ENCODE data around the gene SOS2.
"Not testable (repeated sequence)": the region's sequence is repeated elsewhere in the genome, so short reads cannot be mapped to it uniquely, and the experiment has no call there.

SOS2 gene

GRCh38 chr14:50167381-50167780 lies 64.0 kb downstream of the SOS2 start:
- H3K27me3 ChIP-seq (ENCODE audit: control insufficient read depth, insufficient read depth, low read length); H3K4me1 ChIP-seq (ENCODE audit: control insufficient read depth, insufficient read depth, low read length); H3K9me3 ChIP-seq (ENCODE audit: control insufficient read depth, insufficient read depth, low read length); H3K36me3 ChIP-seq (ENCODE audit: control insufficient read depth, insufficient read depth, low read length); H3K9ac ChIP-seq (ENCODE audit: low read depth, low read length); H3K4me3 ChIP-seq (ENCODE audit: low read depth, low read length): not testable (repeated sequence)

DNA sequence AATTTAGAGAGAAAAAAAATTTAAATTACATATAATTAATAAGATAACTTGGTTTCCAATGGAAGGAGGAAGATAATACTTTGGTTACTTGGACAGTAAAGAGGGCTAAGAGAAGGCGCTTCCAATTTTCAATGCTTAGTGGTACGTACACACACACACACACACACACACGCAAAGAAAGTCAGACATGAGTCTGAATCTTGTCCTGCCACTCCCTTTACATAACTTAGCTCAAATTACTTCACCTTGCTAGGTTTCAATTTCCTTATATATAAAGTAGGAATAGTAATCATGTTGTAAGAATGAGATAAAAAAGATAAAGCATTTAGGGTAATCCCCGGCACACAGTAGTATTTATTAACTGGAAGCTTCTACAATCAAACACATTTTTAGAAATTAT lies 75.3 kb downstream of the SOS2 start:
- H3K27me3 ChIP-seq (ENCODE audit: control insufficient read depth, insufficient read depth, low read length): no peaks in the 10 kb centered on the region
- H3K4me1 ChIP-seq (ENCODE audit: control insufficient read depth, insufficient read depth, low read length): no peaks in the 10 kb centered on the region
- H3K9me3 ChIP-seq (ENCODE audit: control insufficient read depth, insufficient read depth, low read length): no peaks in the 10 kb centered on the region
- no peak overlapping the region for H3K9ac ChIP-seq (ENCODE audit: low read depth, low read length)
- H3K36me3 ChIP-seq (ENCODE audit: control insufficient read depth, insufficient read depth, low read length): no peaks in the 10 kb centered on the region
- H3K4me3 ChIP-seq (ENCODE audit: low read depth, low read length): no peak overlapping the region

DNA sequence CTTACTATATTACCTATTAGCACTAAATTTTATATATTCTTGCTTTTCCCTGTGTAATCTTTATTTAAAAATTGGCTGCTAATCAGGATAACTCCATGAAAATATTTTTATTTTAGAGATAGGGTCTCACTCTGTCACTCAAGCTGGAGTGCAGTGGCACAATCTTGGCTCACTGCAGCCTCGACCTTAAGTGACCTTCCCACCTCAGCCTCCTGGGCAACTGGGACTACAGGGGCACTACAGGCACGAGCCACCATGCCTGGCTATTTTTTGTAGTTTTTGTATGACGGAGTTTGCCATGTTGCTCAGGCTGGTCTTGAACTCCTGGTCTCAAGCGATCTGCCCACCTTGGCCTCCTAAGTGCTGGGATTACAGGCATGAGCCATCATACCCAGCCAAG lies 82.6 kb downstream of the SOS2 start:
- Histone ChIP-seq H3K9me3 (ENCODE audit: control insufficient read depth, insufficient read depth, low read length) (no peaks in the 10 kb centered on the region), H3K9ac (ENCODE audit: low read depth, low read length) (no peak overlapping the region), H3K4me3 (ENCODE audit: low read depth, low read length) (no peak overlapping the region), H3K36me3 (ENCODE audit: control insufficient read depth, insufficient read depth, low read length) (no peaks in the 10 kb centered on the region), H3K27me3 (ENCODE audit: control insufficient read depth, insufficient read depth, low read length) (no peaks in the 10 kb centered on the region), H3K4me1 (ENCODE audit: control insufficient read depth, insufficient read depth, low read length) (no peaks in the 10 kb centered on the region)

DNA sequence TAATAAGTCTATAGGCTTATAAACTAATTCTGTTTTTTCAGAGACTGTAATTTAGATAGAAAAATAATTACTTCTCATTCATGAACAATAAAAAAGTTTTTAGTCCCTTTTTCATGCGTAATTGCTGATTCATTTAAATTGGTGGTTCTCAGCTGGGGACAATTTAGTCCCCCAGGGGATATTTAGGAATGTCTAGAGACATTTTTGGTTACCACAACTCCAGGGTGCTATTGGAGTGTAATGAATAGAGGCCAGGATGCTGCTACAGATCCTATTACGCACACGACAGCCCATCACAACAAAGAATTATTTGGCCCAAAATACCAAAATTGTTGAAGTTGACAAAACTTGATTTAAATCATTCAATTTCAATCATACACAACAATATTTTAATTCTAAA lies 92.2 kb downstream of the SOS2 start:
- Histone ChIP-seq H3K4me1 (ENCODE audit: control insufficient read depth, insufficient read depth, low read length) (no peaks in the 10 kb centered on the region), H3K9me3 (ENCODE audit: control insufficient read depth, insufficient read depth, low read length) (no peaks in the 10 kb centered on the region), H3K27me3 (ENCODE audit: control insufficient read depth, insufficient read depth, low read length) (no peaks in the 10 kb centered on the region), H3K9ac (ENCODE audit: low read depth, low read length) (no peak overlapping the region), H3K4me3 (ENCODE audit: low read depth, low read length) (no peak overlapping the region), H3K36me3 (ENCODE audit: control insufficient read depth, insufficient read depth, low read length) (no peaks in the 10 kb centered on the region)

DNA sequence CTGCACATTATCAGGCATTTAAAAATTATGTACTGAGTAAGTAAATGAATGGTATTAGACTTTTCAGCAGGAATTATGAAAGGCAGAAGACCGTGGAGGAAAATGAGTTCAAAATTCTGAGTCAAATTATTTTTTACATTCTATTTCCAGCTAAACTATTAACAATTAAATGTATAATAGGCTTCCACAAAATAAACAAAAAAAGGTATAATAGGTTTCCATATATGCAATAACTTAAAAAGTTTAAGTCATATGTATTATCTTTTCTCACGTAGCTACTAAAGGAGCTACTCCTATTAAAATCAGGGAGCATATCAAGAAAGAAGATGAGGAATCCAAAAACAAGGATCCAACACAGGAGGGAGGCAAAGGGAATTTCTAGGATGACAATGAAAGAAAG lies 103.6 kb downstream of the SOS2 start:
- Histone ChIP-seq H3K4me3 (ENCODE audit: low read depth, low read length) (no peak overlapping the region), H3K36me3 (ENCODE audit: control insufficient read depth, insufficient read depth, low read length) (no peaks in the 10 kb centered on the region), H3K9ac (ENCODE audit: low read depth, low read length) (no peak overlapping the region), H3K27me3 (ENCODE audit: control insufficient read depth, insufficient read depth, low read length) (no peaks in the 10 kb centered on the region), H3K4me1 (ENCODE audit: control insufficient read depth, insufficient read depth, low read length) (no peaks in the 10 kb centered on the region), H3K9me3 (ENCODE audit: control insufficient read depth, insufficient read depth, low read length) (no peaks in the 10 kb centered on the region)

DNA sequence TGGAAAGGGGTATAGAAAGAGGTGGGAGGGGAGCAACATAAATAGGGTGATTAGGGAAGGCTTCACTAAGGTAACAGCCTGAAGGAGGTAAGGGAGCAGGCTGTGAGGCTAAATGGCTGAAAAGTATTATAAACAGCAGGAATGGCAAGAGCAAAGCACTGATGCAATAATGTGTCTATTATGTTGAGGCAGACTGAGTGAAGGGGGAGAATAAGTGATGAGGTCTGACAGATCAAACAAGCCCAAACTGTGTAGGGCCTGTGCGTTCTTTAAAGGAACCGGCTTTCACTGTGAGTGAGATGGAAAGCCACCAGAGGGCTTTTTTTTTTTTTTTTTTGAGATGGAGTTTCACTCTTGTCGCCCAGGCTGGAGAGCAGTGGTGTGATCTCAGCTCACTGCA lies 108.3 kb downstream of the SOS2 start:
- no peak overlapping the region for H3K4me3 ChIP-seq (ENCODE audit: low read depth, low read length)
- H3K27me3 ChIP-seq (ENCODE audit: control insufficient read depth, insufficient read depth, low read length): no peaks in the 10 kb centered on the region
- H3K9me3 ChIP-seq (ENCODE audit: control insufficient read depth, insufficient read depth, low read length): no peaks in the 10 kb centered on the region
- H3K4me1 ChIP-seq (ENCODE audit: control insufficient read depth, insufficient read depth, low read length): no peaks in the 10 kb centered on the region
- no peaks in the 10 kb centered on the region for H3K36me3 ChIP-seq (ENCODE audit: control insufficient read depth, insufficient read depth, low read length)
- H3K9ac ChIP-seq (ENCODE audit: low read depth, low read length): no peak overlapping the region

- Histone ChIP-seq H3K27me3 (ENCODE audit: control insufficient read depth, insufficient read depth, low read length) (no peaks in the 10 kb centered on the region), H3K9me3 (ENCODE audit: control insufficient read depth, insufficient read depth, low read length) (no peaks in the 10 kb centered on the region), H3K4me1 (ENCODE audit: control insufficient read depth, insufficient read depth, low read length) (no peaks in the 10 kb centered on the region), H3K36me3 (ENCODE audit: control insufficient read depth, insufficient read depth, low read length) (no peaks in the 10 kb centered on the region), H3K9ac (ENCODE audit: low read depth, low read length) (no peak overlapping the region), H3K4me3 (ENCODE audit: low read depth, low read length) (no peak overlapping the region)
Observed at GRCh38 chr14:50122291-50122690, 109.1 kb downstream of the SOS2 start.

DNA sequence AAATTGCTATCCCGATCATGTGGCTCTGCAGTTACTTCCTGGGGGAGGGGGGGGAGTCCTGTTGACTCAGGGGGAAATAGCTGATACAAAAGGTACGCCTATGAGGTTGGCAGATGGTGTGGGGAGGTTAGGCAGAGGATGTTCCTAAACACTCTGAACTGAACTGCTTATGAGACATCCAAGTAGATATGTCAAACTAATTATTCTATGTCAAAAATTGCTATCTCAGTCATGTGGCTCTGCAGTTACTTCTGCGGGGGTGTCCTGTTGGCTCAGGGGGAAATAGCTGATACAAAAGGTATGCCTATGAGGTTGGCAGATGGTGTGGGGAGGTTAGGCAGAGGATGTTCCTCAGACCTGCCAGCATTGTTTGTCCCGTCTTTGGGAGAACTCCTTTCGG lies 109.9 kb downstream of the SOS2 start:
- no peak overlapping the region for H3K4me3 ChIP-seq (ENCODE audit: low read depth, low read length)
- H3K9ac ChIP-seq (ENCODE audit: low read depth, low read length): no peak overlapping the region
- peaks cover 6% of the 10 kb centered on the region for H3K4me1 ChIP-seq (ENCODE audit: control insufficient read depth, insufficient read depth, low read length)
- no peaks in the 10 kb centered on the region for H3K9me3 ChIP-seq (ENCODE audit: control insufficient read depth, insufficient read depth, low read length)
- no peaks in the 10 kb centered on the region for H3K27me3 ChIP-seq (ENCODE audit: control insufficient read depth, insufficient read depth, low read length)
- no peaks in the 10 kb centered on the region for H3K36me3 ChIP-seq (ENCODE audit: control insufficient read depth, insufficient read depth, low read length)

DNA sequence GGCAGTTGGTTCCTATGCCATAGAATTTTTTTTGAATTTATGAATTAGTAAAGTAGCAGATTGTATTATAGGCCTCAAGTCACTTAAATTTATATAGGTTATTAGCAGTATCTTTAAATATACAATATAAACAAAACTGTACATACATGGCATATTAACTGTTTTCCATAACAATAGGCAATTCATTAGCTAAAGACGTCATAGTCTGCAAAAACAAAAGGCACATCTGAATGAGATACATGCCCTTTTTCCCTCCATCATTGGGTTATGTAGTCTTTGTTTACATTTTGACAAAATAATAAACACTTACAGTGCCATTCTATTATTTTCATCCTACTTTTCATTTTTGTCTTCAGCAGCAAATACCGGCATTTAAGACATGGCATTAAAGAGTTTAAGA lies 113.9 kb downstream of the SOS2 start:
- no peaks in the 10 kb centered on the region for H3K27me3 ChIP-seq (ENCODE audit: control insufficient read depth, insufficient read depth, low read length)
- H3K4me1 ChIP-seq (ENCODE audit: control insufficient read depth, insufficient read depth, low read length): peaks cover 6% of the 10 kb centered on the region
- H3K9me3 ChIP-seq (ENCODE audit: control insufficient read depth, insufficient read depth, low read length): no peaks in the 10 kb centered on the region
- H3K9ac ChIP-seq (ENCODE audit: low read depth, low read length): no peak overlapping the region
- H3K36me3 ChIP-seq (ENCODE audit: control insufficient read depth, insufficient read depth, low read length): peaks cover 5% of the 10 kb centered on the region
- no peak overlapping the region for H3K4me3 ChIP-seq (ENCODE audit: low read depth, low read length)

DNA sequence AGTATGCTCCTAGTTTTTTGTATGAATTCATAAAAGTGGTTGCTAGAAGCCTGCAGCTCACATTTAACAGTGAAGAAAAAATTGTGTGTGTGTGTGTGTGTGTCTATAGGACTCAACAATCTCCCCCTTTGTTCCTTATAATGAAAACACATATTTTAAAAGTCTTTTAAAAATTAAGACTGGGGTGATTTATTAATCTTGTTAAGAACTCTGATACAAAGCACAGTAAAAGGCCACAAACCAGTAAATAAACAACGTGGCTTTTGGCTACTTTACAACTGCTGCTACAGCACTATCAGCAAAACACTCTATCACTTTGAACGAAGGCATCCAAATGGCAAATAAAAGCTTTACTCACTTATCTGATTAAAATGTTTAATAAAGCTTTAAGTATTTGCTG lies 114.4 kb downstream of the SOS2 start:
- H3K9ac ChIP-seq (ENCODE audit: low read depth, low read length): peak overlapping the region; percentile 38
- no peaks in the 10 kb centered on the region for H3K9me3 ChIP-seq (ENCODE audit: control insufficient read depth, insufficient read depth, low read length)
- peaks cover 6% of the 10 kb centered on the region for H3K4me1 ChIP-seq (ENCODE audit: control insufficient read depth, insufficient read depth, low read length)
- peak overlapping the region; percentile 96 for H3K4me3 ChIP-seq (ENCODE audit: low read depth, low read length)
- no peaks in the 10 kb centered on the region for H3K27me3 ChIP-seq (ENCODE audit: control insufficient read depth, insufficient read depth, low read length)
- peaks cover 5% of the 10 kb centered on the region for H3K36me3 ChIP-seq (ENCODE audit: control insufficient read depth, insufficient read depth, low read length)

DNA sequence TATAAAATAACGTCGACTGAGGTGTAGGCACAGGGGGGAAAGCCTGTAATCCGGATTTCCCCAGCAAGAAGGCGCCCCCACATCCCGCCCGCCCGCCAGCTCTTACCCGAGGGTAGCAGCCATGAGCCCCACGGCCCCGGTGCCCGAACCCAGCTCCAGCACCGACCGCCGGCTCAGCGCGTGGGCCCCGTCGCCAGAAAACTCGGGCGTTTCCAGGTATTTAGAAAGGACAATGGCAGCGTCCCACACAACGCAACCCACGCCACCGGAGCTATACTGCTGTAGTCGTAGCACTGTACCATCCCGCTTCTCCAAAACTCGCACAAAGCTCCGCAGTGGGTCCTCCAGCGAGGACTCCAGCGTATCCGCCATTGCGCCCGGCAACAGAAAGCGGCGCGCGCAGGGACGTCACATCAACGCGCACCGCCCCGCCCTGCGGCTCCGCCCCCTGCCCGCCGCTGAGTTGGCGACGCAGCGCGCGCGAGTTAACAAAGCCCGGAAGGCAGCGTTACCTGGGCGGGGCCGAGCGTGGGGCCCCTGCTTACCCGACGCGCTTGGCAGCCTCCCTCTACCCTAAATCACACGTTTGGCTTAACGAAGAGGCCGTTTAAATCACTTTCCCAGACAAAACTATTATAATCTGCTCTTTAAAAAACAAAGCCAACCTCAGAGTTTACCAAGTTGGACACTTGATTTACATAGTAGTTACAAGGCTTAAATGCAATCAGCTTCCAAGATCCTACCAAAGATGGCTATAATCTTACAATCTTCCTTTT lies 115.0 kb downstream of the SOS2 start, which contains the start of gene VCPKMT:
Gene VCPKMT, minus strand, starts transcription at position 392 of the 776 bp plus-strand sequence. Its CDS starts 20 bp downstream, at position 372.
- H3K36me3 ChIP-seq (ENCODE audit: control insufficient read depth, insufficient read depth, low read length): peaks cover 8% of the 10 kb centered on the region
- peaks cover 6% of the 10 kb centered on the region for H3K4me1 ChIP-seq (ENCODE audit: control insufficient read depth, insufficient read depth, low read length)
- peak within 1 kb of the TSS; percentile 92 for H3K9ac ChIP-seq (ENCODE audit: low read depth, low read length)
- peak within 1 kb of the TSS; percentile 96 for H3K4me3 ChIP-seq (ENCODE audit: low read depth, low read length)
- no peaks in the 10 kb centered on the region for H3K9me3 ChIP-seq (ENCODE audit: control insufficient read depth, insufficient read depth, low read length)
- H3K27me3 ChIP-seq (ENCODE audit: control insufficient read depth, insufficient read depth, low read length): no peaks in the 10 kb centered on the region

DNA sequence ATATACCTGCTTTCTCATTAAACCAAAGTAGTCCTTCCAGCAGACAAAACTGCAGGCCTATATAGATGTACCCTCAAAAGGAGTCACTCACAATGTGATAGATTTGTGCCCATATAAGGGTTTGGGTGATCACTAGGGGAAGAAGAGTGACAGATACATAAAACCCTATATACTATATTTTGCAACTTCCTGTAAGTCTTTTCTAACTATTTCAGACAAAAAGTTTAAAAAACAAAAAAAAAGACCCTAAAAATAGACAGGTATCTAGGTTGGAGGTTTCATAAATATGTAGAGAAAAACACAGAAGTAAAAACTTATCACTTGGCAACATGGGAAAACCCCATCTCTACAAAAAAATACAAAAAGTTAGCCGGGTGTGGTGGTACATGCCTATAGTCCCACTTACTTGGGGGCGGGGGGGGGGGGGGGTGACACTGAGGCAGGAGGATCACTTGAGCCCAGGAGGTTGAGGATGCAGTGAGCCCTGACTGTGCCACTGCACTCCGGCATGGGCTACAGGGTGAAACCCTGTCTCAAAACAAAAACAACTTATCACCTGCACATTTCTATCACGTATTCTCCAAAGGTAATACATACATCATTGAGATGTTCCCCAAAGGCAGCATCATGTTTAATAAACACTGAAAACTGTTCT lies 117.9 kb downstream of the SOS2 start:
- Histone ChIP-seq H3K4me1 (ENCODE audit: control insufficient read depth, insufficient read depth, low read length) (peaks cover 6% of the 10 kb centered on the region), H3K27me3 (ENCODE audit: control insufficient read depth, insufficient read depth, low read length) (no peaks in the 10 kb centered on the region), H3K9ac (ENCODE audit: low read depth, low read length) (no peak overlapping the region), H3K36me3 (ENCODE audit: control insufficient read depth, insufficient read depth, low read length) (peaks cover 14% of the 10 kb centered on the region), H3K9me3 (ENCODE audit: control insufficient read depth, insufficient read depth, low read length) (no peaks in the 10 kb centered on the region), H3K4me3 (ENCODE audit: low read depth, low read length) (no peak overlapping the region)

All from iPS-15b (cell line).